SJSA1 (cell line): Measurements from ENCODE around the gene RECQL5. TPM values are rescaled to one million over a fixed set of nuclear protein-coding genes. Genes with fewer than 3 reads are reported as not detected.

Experiments
- DNase-seq, 2 experiments: peaks; one replicate each; pipeline ENCODE4 v3.0.0-alpha.2; 2015 to 2020; ENCODE audit warnings: low spot score in 2 of 2, low read depth in 1 of 2
- H3K27ac ChIP-seq: fragments of 250-450 bp; sonication (Bioruptor Pico); 2 replicates; pipeline ENCODE4 v1.5.1; 2020; ENCODE audit warnings: mild to moderate bottlenecking, moderate library complexity
- H3K27me3 ChIP-seq: fragments of 250-450 bp; sonication (Bioruptor Pico); replicated peaks from 2 replicates; pipeline ENCODE4 v1.5.1; 2020; ENCODE audit warnings: mild to moderate bottlenecking, moderate library complexity
- H3K36me3 ChIP-seq: fragments of 250-450 bp; sonication (Bioruptor Pico); 2 replicates; pipeline ENCODE4 v1.5.1; 2020; ENCODE audit warnings: mild to moderate bottlenecking
- H3K4me1 ChIP-seq: fragments of 250-450 bp; sonication (Bioruptor Pico); replicated peaks from 2 replicates; pipeline ENCODE4 v1.6.1; 2021; ENCODE audit warnings: mild to moderate bottlenecking
- H3K4me3 ChIP-seq: fragments of 250-450 bp; sonication (Bioruptor Pico); 2 replicates; pipeline ENCODE4 v1.5.1; 2020; ENCODE audit warnings: mild to moderate bottlenecking
- H3K9me3 ChIP-seq: fragments of 250-450 bp; sonication (Bioruptor Pico); replicated peaks from 2 replicates; pipeline ENCODE4 v1.5.1; 2020; ENCODE audit warnings: mild to moderate bottlenecking
- total RNA-seq: library from RNA; depleted of rRNA; stranded (reverse); fragments of >200 nt; shearing (Covaris generic); gene quantifications from 2 replicates; pipeline ENCODE4 v1.2.3, GENCODE V29; 2014

Gene RECQL5
- total RNA-seq, 1 experiment from 2014 or later: 15.7 TPM

GRCh38 chr17:75632428-75632827, 34.5 kb downstream of the RECQL5 start:
- Histone ChIP-seq H3K4me3 (no peak overlapping the region), H3K27ac (no peak overlapping the region), H3K9me3 (no peaks in the 10 kb centered on the region), H3K27me3 (no peaks in the 10 kb centered on the region), H3K36me3 (peaks cover 22% of the 10 kb centered on the region), H3K4me1 (peaks cover 17% of the 10 kb centered on the region)
- DNase-seq: no peak

GRCh38 chr17:75631353-75631752, 35.6 kb downstream of the RECQL5 start:
- Histone ChIP-seq H3K4me3 (no peak overlapping the region), H3K27ac (no peak overlapping the region), H3K27me3 (no peaks in the 10 kb centered on the region), H3K9me3 (no peaks in the 10 kb centered on the region), H3K36me3 (peaks cover 26% of the 10 kb centered on the region), H3K4me1 (peaks cover 17% of the 10 kb centered on the region)
- DNase-seq: no peak

- no peaks in the 10 kb centered on the region for H3K27me3 ChIP-seq
These were observed 36.7 kb downstream of the RECQL5 start for GRCh38 chr17:75630071-75630917.

GRCh38 chr17:75629157-75629556, 37.8 kb downstream of the RECQL5 start:
- DNase-seq: no peak
- Histone ChIP-seq H3K27me3 (no peaks in the 10 kb centered on the region), H3K36me3 (peaks cover 26% of the 10 kb centered on the region), H3K9me3 (no peaks in the 10 kb centered on the region), H3K4me1 (peaks cover 16% of the 10 kb centered on the region), H3K4me3 (no peak overlapping the region), H3K27ac (no peak overlapping the region)

More at GRCh38 chr17:75630071-75630917, 36.7 kb downstream of the RECQL5 start:
- Histone ChIP-seq H3K4me1 (peaks cover 17% of the 10 kb centered on the region), H3K9me3 (no peaks in the 10 kb centered on the region), H3K36me3 (peaks cover 26% of the 10 kb centered on the region), H3K27ac (no peak overlapping the region), H3K4me3 (no peak overlapping the region)
- DNase-seq: no peak

- H3K9me3 ChIP-seq: no peaks in the 10 kb centered on the region
- H3K4me1 ChIP-seq: peaks cover 9% of the 10 kb centered on the region
- DNase-seq: no peak
- H3K36me3 ChIP-seq: peaks cover 26% of the 10 kb centered on the region
- no peak overlapping the region for H3K4me3 ChIP-seq
- no peaks in the 10 kb centered on the region for H3K27me3 ChIP-seq
- H3K27ac ChIP-seq: no peak overlapping the region
These were observed 38.5 kb downstream of the RECQL5 start for GRCh38 chr17:75628425-75628824.

- H3K9me3 ChIP-seq: no peaks in the 10 kb centered on the region
- H3K36me3 ChIP-seq: peaks cover 25% of the 10 kb centered on the region
These were observed 39.9 kb downstream of the RECQL5 start for GRCh38 chr17:75627094-75627493.

GRCh38 chr17:75626496-75627038, 40.4 kb downstream of the RECQL5 start:
- no peaks in the 10 kb centered on the region for H3K4me1 ChIP-seq
- H3K36me3 ChIP-seq: peaks cover 22% of the 10 kb centered on the region
- no peaks in the 10 kb centered on the region for H3K27me3 ChIP-seq
- no peaks in the 10 kb centered on the region for H3K9me3 ChIP-seq
- DNase-seq: no peak
- H3K4me3 ChIP-seq: no peak overlapping the region
- H3K27ac ChIP-seq: no peak overlapping the region

More at GRCh38 chr17:75627094-75627493, 39.9 kb downstream of the RECQL5 start:
- Histone ChIP-seq H3K4me3 (no peak overlapping the region), H3K4me1 (no peaks in the 10 kb centered on the region), H3K27me3 (no peaks in the 10 kb centered on the region), H3K27ac (no peak overlapping the region)
- no peak for DNase-seq

GRCh38 chr17:75625813-75626486, 41.0 kb downstream of the RECQL5 start:
- no peak for DNase-seq

GRCh38 chr17:75624714-75625345, 42.1 kb downstream of the RECQL5 start:
- Histone ChIP-seq H3K27ac (no peak overlapping the region), H3K36me3 (peaks cover 10% of the 10 kb centered on the region), H3K27me3 (0 out of 2 replicates have a peak, but pooled peaks cover under 1% of the 10 kb centered on the region), H3K4me3 (no peak overlapping the region), H3K4me1 (no peaks in the 10 kb centered on the region), H3K9me3 (no peaks in the 10 kb centered on the region)
- no peak for DNase-seq

More at GRCh38 chr17:75625813-75626486, 41.0 kb downstream of the RECQL5 start:
- Histone ChIP-seq H3K4me3 (no peak overlapping the region), H3K36me3 (peaks cover 17% of the 10 kb centered on the region), H3K9me3 (no peaks in the 10 kb centered on the region), H3K4me1 (no peaks in the 10 kb centered on the region), H3K27ac (no peak overlapping the region), H3K27me3 (no peaks in the 10 kb centered on the region)

- peaks cover 7% of the 10 kb centered on the region; the same call in 1 of the 2 replicates for H3K36me3 ChIP-seq
- H3K4me1 ChIP-seq: no peaks in the 10 kb centered on the region
- H3K27ac ChIP-seq: no peak overlapping the region
- no peak for DNase-seq
- H3K4me3 ChIP-seq: no peak overlapping the region
- H3K9me3 ChIP-seq: no peaks in the 10 kb centered on the region
- H3K27me3 ChIP-seq: 0 out of 2 replicates have a peak, but pooled peaks cover 4% of the 10 kb centered on the region
These were observed 42.9 kb downstream of the RECQL5 start for GRCh38 chr17:75624021-75624420.

- Histone ChIP-seq H3K4me1 (no peaks in the 10 kb centered on the region), H3K27me3 (0 out of 2 replicates have a peak, but pooled peaks cover 4% of the 10 kb centered on the region), H3K27ac (no peak overlapping the region), H3K36me3 (peaks cover 4% of the 10 kb centered on the region; the same call in 1 of the 2 replicates), H3K4me3 (no peak overlapping the region), H3K9me3 (no peaks in the 10 kb centered on the region)
- DNase-seq: no peak
These were observed 43.6 kb downstream of the RECQL5 start for GRCh38 chr17:75623386-75623785.

- no peaks in the 10 kb centered on the region for H3K9me3 ChIP-seq
- no peaks in the 10 kb centered on the region for H3K4me1 ChIP-seq
- H3K4me3 ChIP-seq: no peak overlapping the region
- H3K27ac ChIP-seq: no peak overlapping the region
- 0 out of 2 replicates have a peak, but pooled peaks cover 4% of the 10 kb centered on the region for H3K27me3 ChIP-seq
- DNase-seq: no peak
- peaks cover 4% of the 10 kb centered on the region; the same call in 1 of the 2 replicates for H3K36me3 ChIP-seq
These were observed 44.1 kb downstream of the RECQL5 start for GRCh38 chr17:75622771-75623273.

- H3K27me3 ChIP-seq: 0 out of 2 replicates have a peak, but pooled peaks cover 4% of the 10 kb centered on the region
- peaks cover 2% of the 10 kb centered on the region; the same call in 1 of the 2 replicates for H3K36me3 ChIP-seq
- no peak for DNase-seq
- no peak overlapping the region for H3K27ac ChIP-seq
- H3K9me3 ChIP-seq: no peaks in the 10 kb centered on the region
- no peak overlapping the region for H3K4me3 ChIP-seq
- H3K4me1 ChIP-seq: no peaks in the 10 kb centered on the region
These were observed 44.9 kb downstream of the RECQL5 start for GRCh38 chr17:75622076-75622475.
